Neuronal stem cell (in vitro differentiated cells): ENCODE measurements around the gene STK10.

Experiments used
- DNase-seq: peaks from one replicate; pipeline ENCODE4 v3.0.0-alpha.2; 2013; ENCODE audit warnings: low spot score
- H2AFZ ChIP-seq: one replicate; pipeline ENCODE4 v1.6.1; 2013; ENCODE audit warnings: mild to moderate bottlenecking, low read length, inconsistent platforms
- H2AK5ac ChIP-seq: 2 replicates; pipeline ENCODE4 v1.6.1; 2013; ENCODE audit warnings: low read depth, mild to moderate bottlenecking, inconsistent platforms, low read length, moderate library complexity, mixed read lengths
- H2BK120ac ChIP-seq: 2 replicates; pipeline ENCODE4 v1.6.1; 2013; ENCODE audit warnings: low read depth, mild to moderate bottlenecking, inconsistent platforms, low read length, moderate library complexity, mixed read lengths
- H2BK12ac ChIP-seq: one replicate; pipeline ENCODE4 v1.6.1; 2013; ENCODE audit warnings: low read length, inconsistent platforms
- H2BK15ac ChIP-seq: 2 replicates; pipeline ENCODE4 v1.6.1; 2013; ENCODE audit warnings: mild to moderate bottlenecking, low read length, inconsistent platforms, mixed read lengths
- H2BK5ac ChIP-seq: one replicate; pipeline ENCODE4 v1.6.1; 2013; ENCODE audit warnings: inconsistent platforms, mild to moderate bottlenecking, low read length, moderate library complexity
- H3K14ac ChIP-seq: one replicate; pipeline ENCODE4 v1.6.1; 2013; ENCODE audit warnings: low read length, inconsistent platforms
- H3K18ac ChIP-seq: 2 replicates; pipeline ENCODE4 v1.6.1; 2013; ENCODE audit warnings: low read length, inconsistent platforms
- H3K23ac ChIP-seq: 2 replicates; pipeline ENCODE4 v1.6.1; 2013; ENCODE audit warnings: low read depth, mild to moderate bottlenecking, mixed read lengths, low read length, inconsistent platforms; ENCODE audit not compliant: poor library complexity
- H3K27ac ChIP-seq: replicated peaks from 3 replicates; pipeline ENCODE4 v1.5.1; 2013; ENCODE audit warnings: low read length, inconsistent platforms
- H3K27me3 ChIP-seq, 3 experiments: 2 replicates each; pipeline ENCODE4 v1.6.1; 2013; ENCODE audit warnings: low read length in 3 of 3, mild to moderate bottlenecking in 2 of 3, inconsistent platforms in 1 of 3, low read depth in 1 of 3, mixed read lengths in 1 of 3, moderate library complexity in 1 of 3; ENCODE audit not compliant: control insufficient read depth in 3 of 3, insufficient read depth in 3 of 3
- H3K36me3 ChIP-seq, 2 donors: replicated peaks in 1 of 2; 2 replicates each; pipeline ENCODE4 v1.6.1; 2013; ENCODE audit warnings: low read length in 2 of 2; ENCODE audit not compliant: control insufficient read depth in 2 of 2, insufficient read depth in 2 of 2
- H3K4ac ChIP-seq: 2 replicates; pipeline ENCODE4 v1.6.1; 2013; ENCODE audit warnings: inconsistent platforms, mild to moderate bottlenecking, low read length, moderate library complexity
- H3K4me1 ChIP-seq, 2 donors: 1 replicate in 1 of 2; 2 replicates in 1 of 2; pipeline ENCODE4 v1.6.1; 2013; ENCODE audit warnings: low read length in 2 of 2, low read depth in 1 of 2; ENCODE audit not compliant: control insufficient read depth in 2 of 2, insufficient read depth in 1 of 2
- H3K4me2 ChIP-seq: one replicate; pipeline ENCODE4 v1.6.1; 2013; ENCODE audit warnings: mild to moderate bottlenecking, low read length, inconsistent platforms; ENCODE audit not compliant: insufficient read depth, poor library complexity, severe bottlenecking
- H3K4me3 ChIP-seq, 2 donors: 2 replicates each; pipeline ENCODE4 v1.5.1; 2013; ENCODE audit warnings: low read length in 2 of 2, mild to moderate bottlenecking in 2 of 2, inconsistent platforms in 1 of 2, moderate library complexity in 1 of 2
- H3K79me1 ChIP-seq: one replicate; pipeline ENCODE4 v1.6.1; 2013; ENCODE audit warnings: low read depth, mild to moderate bottlenecking, inconsistent platforms, low read length, moderate library complexity
- H3K9ac ChIP-seq: one replicate; pipeline ENCODE4 v1.6.1; 2013; ENCODE audit warnings: mild to moderate bottlenecking, low read depth, low read length, inconsistent platforms; ENCODE audit not compliant: poor library complexity
- H3K9me3 ChIP-seq, 2 donors: replicated peaks in 1 of 2; 2 replicates each; pipeline versions ENCODE3 to v1.6.1; 2013; ENCODE audit warnings: low read length in 2 of 2, mild to moderate bottlenecking in 2 of 2, inconsistent platforms in 1 of 2, low read depth in 1 of 2, mixed read lengths in 1 of 2, moderate library complexity in 1 of 2; ENCODE audit not compliant: control insufficient read depth in 2 of 2, insufficient read depth in 1 of 2
- H4K8ac ChIP-seq: one replicate; pipeline ENCODE4 v1.6.1; 2013; ENCODE audit warnings: low read depth, mild to moderate bottlenecking, inconsistent platforms, low read length, moderate library complexity
- H4K91ac ChIP-seq: one replicate; pipeline ENCODE4 v1.6.1; 2013; ENCODE audit warnings: low read length, low read depth, mild to moderate bottlenecking, inconsistent platforms; ENCODE audit not compliant: poor library complexity
- WGBS, 2 donors: extraction: QIAGEN DNeasy Blood & Tissue Kit; methylation state at CpG; one replicate each; pipeline ENCODE4 v1.1.7; 2013; ENCODE audit warnings: missing lambda C conversion rate in 2 of 2, mixed read lengths in 1 of 2; ENCODE audit not compliant: insufficient read length in 2 of 2, insufficient replicate concordance in 1 of 2; ENCODE audit errors: extremely low coverage in 2 of 2; 5-methylcytosine and 5-hydroxymethylcytosine counted together

The STK10 gene

DNA sequence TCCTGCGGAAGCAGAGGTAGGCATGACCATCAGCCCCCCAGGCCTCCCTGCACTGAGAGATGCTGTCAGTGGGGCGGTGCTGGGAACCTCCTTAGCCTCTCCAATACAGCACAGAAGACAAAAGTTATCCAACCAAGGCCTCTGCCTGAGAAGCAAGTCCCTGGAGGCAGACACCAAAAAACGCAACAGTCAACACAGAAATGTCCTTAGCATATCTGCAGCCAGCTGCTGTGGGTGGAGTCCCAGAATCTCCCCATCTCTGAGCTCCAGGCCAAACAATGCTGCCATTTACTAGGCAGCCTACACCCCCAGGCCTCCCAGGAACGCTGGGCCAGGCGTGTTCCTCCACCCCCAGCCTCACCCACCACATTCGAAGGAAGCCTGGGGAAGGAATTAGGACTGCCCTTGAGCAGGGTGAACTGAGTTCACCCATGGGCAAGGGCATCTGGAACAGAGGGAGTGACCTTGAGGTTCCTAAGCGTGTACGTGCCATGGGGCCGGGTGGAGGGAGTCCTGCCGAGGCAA lies 43.7 kb downstream of the STK10 start:
- H3K18ac ChIP-seq: no peak overlapping the region
- no peaks in the 10 kb centered on the region for H3K36me3 ChIP-seq
- H3K4ac ChIP-seq: no peak overlapping the region
- H2BK5ac ChIP-seq: no peak overlapping the region
- no peak overlapping the region for H3K4me3 ChIP-seq
- H3K14ac ChIP-seq: no peak overlapping the region
- H4K91ac ChIP-seq: no peak overlapping the region
- H3K4me1 ChIP-seq: peaks cover 4 to 7% of the 10 kb centered on the region in 2 donors
- H3K23ac ChIP-seq: no peak overlapping the region
- no peak overlapping the region for H2AFZ ChIP-seq
- DNase-seq: no peak
- H2BK120ac ChIP-seq: no peak overlapping the region
- H3K79me1 ChIP-seq: no peaks in the 10 kb centered on the region
- H3K27ac ChIP-seq: no peak overlapping the region
- H3K4me2 ChIP-seq: no peak overlapping the region
- WGBS, 2 donors: no CpG with 5 or more reads among the region's 10 CpGs
- no peak overlapping the region for H2AK5ac ChIP-seq
- H4K8ac ChIP-seq: no peak overlapping the region
- H2BK12ac ChIP-seq: no peak overlapping the region
- no peaks in the 10 kb centered on the region for H3K27me3 ChIP-seq
- no peak overlapping the region for H2BK15ac ChIP-seq
- H3K9ac ChIP-seq: no peak overlapping the region
- no peaks in the 10 kb centered on the region for H3K9me3 ChIP-seq

DNA sequence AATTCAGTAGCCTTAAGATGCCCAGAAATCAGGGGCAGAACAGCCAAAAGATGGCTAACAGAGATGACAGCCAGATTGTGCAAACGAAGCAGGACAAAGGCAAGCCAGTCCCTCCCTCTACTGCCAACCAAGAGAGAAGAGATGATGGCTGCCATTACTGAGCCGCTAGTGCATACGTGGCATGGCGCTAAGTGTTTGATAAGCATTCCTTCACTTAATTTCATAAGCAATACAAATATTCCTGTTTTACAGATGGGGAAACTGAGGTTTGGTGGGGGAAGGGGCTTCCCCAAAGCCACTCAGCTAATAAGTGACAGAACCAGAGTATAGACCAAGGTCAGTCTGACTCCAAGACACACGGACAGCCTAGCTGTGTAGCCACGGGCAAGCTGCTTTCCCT lies 44.1 kb downstream of the STK10 start:
- Histone ChIP-seq H3K36me3 (no peaks in the 10 kb centered on the region), H3K79me1 (no peaks in the 10 kb centered on the region), H3K4me1 (peaks cover 4 to 7% of the 10 kb centered on the region in 2 donors), H4K8ac (no peak overlapping the region), H3K18ac (no peak overlapping the region), H3K4ac (no peak overlapping the region), H3K14ac (no peak overlapping the region), H2AK5ac (no peak overlapping the region), H3K27me3 (no peaks in the 10 kb centered on the region), H2BK12ac (no peak overlapping the region), H2BK5ac (no peak overlapping the region), H2BK15ac (no peak overlapping the region), H2AFZ (no peak overlapping the region), H4K91ac (no peak overlapping the region), H3K4me3 (no peak overlapping the region), H3K9ac (no peak overlapping the region), H3K9me3 (no peaks in the 10 kb centered on the region), H3K4me2 (no peak overlapping the region), H3K23ac (no peak overlapping the region), H2BK120ac (no peak overlapping the region), H3K27ac (no peak overlapping the region)
- no CpG with 5 or more reads among the region's 6 CpGs for WGBS, 2 donors
- DNase-seq: no peak

DNA sequence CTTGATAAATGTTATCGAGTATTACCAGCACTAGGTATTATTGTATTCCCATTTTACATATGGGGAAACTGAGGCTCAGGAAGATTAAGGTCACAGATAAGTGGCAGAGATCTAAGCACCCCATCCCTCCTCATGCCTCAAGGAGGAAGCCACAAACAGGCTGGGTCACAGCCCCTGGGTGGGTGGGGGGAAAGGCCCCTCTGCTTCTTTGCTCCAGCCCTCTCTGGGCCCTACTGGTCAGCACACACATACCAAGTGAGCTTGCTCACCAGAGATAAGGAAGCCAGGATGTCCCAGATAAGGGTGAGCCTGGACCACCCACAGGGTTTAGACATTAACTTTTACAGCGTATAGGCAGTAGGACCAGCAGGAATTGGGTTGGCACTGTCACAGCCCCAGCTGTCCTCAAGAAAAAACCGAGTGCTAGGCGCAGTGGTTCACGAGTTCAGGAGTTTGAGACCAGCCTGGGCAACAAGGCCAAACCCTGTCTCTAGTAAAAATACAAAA lies 45.3 kb downstream of the STK10 start:
- Histone ChIP-seq H3K27me3 (no peaks in the 10 kb centered on the region), H3K27ac (no peak overlapping the region), H3K4me1 (peaks cover 4 to 5% of the 10 kb centered on the region in 2 donors), H4K91ac (no peak overlapping the region), H3K9ac (no peak overlapping the region), H4K8ac (no peak overlapping the region), H3K36me3 (no peaks in the 10 kb centered on the region), H2BK12ac (no peak overlapping the region), H3K79me1 (no peaks in the 10 kb centered on the region), H2AK5ac (no peak overlapping the region), H3K4me3 (no peak overlapping the region), H2BK5ac (no peak overlapping the region), H3K23ac (no peak overlapping the region), H2BK15ac (no peak overlapping the region), H2BK120ac (no peak overlapping the region), H3K18ac (no peak overlapping the region), H3K14ac (no peak overlapping the region), H2AFZ (no peak overlapping the region), H3K4ac (no peak overlapping the region), H3K4me2 (no peak overlapping the region), H3K9me3 (no peaks in the 10 kb centered on the region)
- DNase-seq: no peak
- no CpG with 5 or more reads among the region's 5 CpGs for WGBS, 2 donors

DNA sequence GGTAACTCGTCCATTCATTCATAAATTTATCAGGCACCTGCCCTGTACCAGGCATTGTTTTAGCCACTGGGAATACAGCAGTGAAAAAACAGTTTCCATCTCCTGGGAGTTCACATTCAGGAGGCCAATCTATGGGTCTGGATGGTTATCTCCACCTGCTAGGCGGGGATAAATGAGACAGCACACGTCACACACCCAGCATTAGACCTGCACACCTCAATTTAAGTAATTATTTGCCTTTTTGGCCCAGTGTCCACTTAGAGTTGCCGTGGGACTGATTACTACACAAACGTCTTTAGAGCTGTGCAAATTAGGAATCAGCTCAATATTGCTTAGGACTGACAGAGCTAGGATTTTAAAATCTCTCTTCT lies 46.1 kb downstream of the STK10 start:
- no peak overlapping the region for H3K4ac ChIP-seq
- no peak overlapping the region for H2AK5ac ChIP-seq
- no peak overlapping the region for H4K8ac ChIP-seq
- H3K36me3 ChIP-seq: no peaks in the 10 kb centered on the region
- no peak overlapping the region for H3K27ac ChIP-seq
- H2AFZ ChIP-seq: no peak overlapping the region
- no peak overlapping the region for H2BK12ac ChIP-seq
- no peaks in the 10 kb centered on the region for H3K79me1 ChIP-seq
- no peak overlapping the region for H4K91ac ChIP-seq
- no peak overlapping the region for H2BK120ac ChIP-seq
- no peaks in the 10 kb centered on the region for H3K9me3 ChIP-seq
- H3K14ac ChIP-seq: no peak overlapping the region
- no peak overlapping the region for H3K9ac ChIP-seq
- no peak overlapping the region for H2BK5ac ChIP-seq
- no peak overlapping the region for H3K23ac ChIP-seq
- H3K4me3 ChIP-seq: no peak overlapping the region
- H3K18ac ChIP-seq: no peak overlapping the region
- no CpG with 5 or more reads among the region's 5 CpGs for WGBS, 2 donors
- H3K27me3 ChIP-seq: no peaks in the 10 kb centered on the region
- H2BK15ac ChIP-seq: no peak overlapping the region
- DNase-seq: no peak
- peaks cover 4 to 5% of the 10 kb centered on the region in 2 donors for H3K4me1 ChIP-seq
- no peak overlapping the region for H3K4me2 ChIP-seq
